ENCODE measurements around the gene EOGT. TPM values are rescaled to one million over a fixed set of nuclear protein-coding genes. Genes with fewer than 3 reads are reported as not detected.

The EOGT gene
- total and polyA plus RNA-seq, 10 of the 15 experiments (the other 5 are each of a cell fraction or from before 2014, with no cell fraction given), result 3.5 to 16.5 (median 8.3) TPM

- BruUV-seq (replicated peaks), result no TSS peak
- FAIRE-seq, result no peak
- Histone ChIP-seq H3K79me2 (ENCODE audit: control insufficient read depth, insufficient read depth, low read length) (no peaks in the 10 kb centered on the region), H3K9me3 (replicated peaks; ENCODE audit: control insufficient read depth, insufficient read depth, low read length) (no peaks in the 10 kb centered on the region), H3K36me3 (ENCODE audit: control insufficient read depth in 2 of 2, insufficient read depth in 2 of 2, low read length in 1 of 2) (peaks cover 0 to 36% of the 10 kb centered on the region in 2 experiments), H3K4me3 (no peak overlapping the region), H4K20me1 (ENCODE audit: control insufficient read depth, insufficient read depth) (no peaks in the 10 kb centered on the region), H3K27me3 (replicated peaks in 1 of 2; ENCODE audit: control insufficient read depth in 2 of 2, insufficient read depth in 2 of 2, low read length in 1 of 2) (no peaks in the 10 kb centered on the region), H3K27ac (ENCODE audit: control insufficient read depth, insufficient read depth) (no peak overlapping the region), H3K4me1 (ENCODE audit: control insufficient read depth, insufficient read depth, low read length) (no peaks in the 10 kb centered on the region), H2AFZ (ENCODE audit: control insufficient read depth, low read depth, low read length) (no peak overlapping the region), H3K9ac (ENCODE audit: control insufficient read depth, insufficient read depth, low read length) (no peak overlapping the region), H3K4me2 (ENCODE audit: control insufficient read depth, insufficient read depth) (no peak overlapping the region)
- CTCF ChIA-PET, result interaction anchor here (0.7 to 1.2 kb wide), 3 partner anchors 21 to 93 kb away, joined by 3 to 5 read pairs (median 3); no protein-coding TSS in a partner anchor
- RAD21 ChIA-PET (ENCODE audit: unreplicated experiment), result no interaction called here
- TF ChIP-seq CBX5 (IDR thresholded peaks at IDR 0.05; ENCODE audit: low read depth) (no peak), GABPA (IDR thresholded peaks at IDR 0.05; ENCODE audit: low read depth) (no peak), HSF1 (IDR thresholded peaks at IDR 0.05; ENCODE audit: low read depth, low read length) (no peak), RFX5 (IDR thresholded peaks at IDR 0.05; ENCODE audit: low read depth, low read length) (no peak), MYB (IDR thresholded peaks at IDR 0.05; ENCODE audit: borderline replicate concordance, low read depth, low read length) (no peak), ZBTB4 (CRISPR knock-in tag; IDR thresholded peaks at IDR 0.05) (no peak), ATF7 (IDR thresholded peaks at IDR 0.05; ENCODE audit: low read depth) (no peak)
- in situ Hi-C loops (cut with MboI), result no loop called here
- intact Hi-C loops (cut with micrococcal nuclease; ENCODE audit: unreplicated experiment), result no loop called here
- no peak for DNase-seq (ENCODE audit: low read depth, low spot score)
- ATAC-seq, result no peak
- 90% methylated on average over 9 of the region's 9 CpGs for WGBS (ENCODE audit: insufficient coverage, insufficient replicate concordance, low lambda C conversion rate, missing lambda C conversion rate)
- SMC1A ChIA-PET (ENCODE audit: uncharacterized antibody, unreplicated experiment), result interaction anchor here (1.1 to 2.3 kb wide), 3 partner anchors 12 to 37 kb away, joined by 3 to 12 read pairs (median 3); partner anchors contain the start of gene TMF1
- POLR2A ChIA-PET, result interaction anchor here (0.5 to 0.6 kb wide), 2 partner anchors 355 to 1390 kb away, joined by 4 read pairs; no protein-coding TSS in a partner anchor
Observed at GRCh38 chr3:69032737-69033136, 19.3 kb upstream of the EOGT start.

Data from GM12878 (cell line).